Chondrocyte (in vitro differentiated cells): Measurements from ENCODE around the gene GYS1. TPM values are rescaled to one million over a fixed set of nuclear protein-coding genes. Genes with fewer than 3 reads are reported as not detected.

ENCODE experiments used
- DNase-seq: peaks from one replicate; pipeline ENCODE4 v3.0.0; 2021; ENCODE audit warnings: mixed read lengths, low spot score
- H3K27ac Mint-ChIP-seq: one replicate; pipeline ENCODE4 v1.8.0; 2021; ENCODE audit warnings: mild to moderate bottlenecking, moderate library complexity, mixed read lengths; ENCODE audit not compliant: unreplicated experiment
- H3K27me3 Mint-ChIP-seq: 2 replicates; pipeline ENCODE4 v1.8.0; 2021; ENCODE audit warnings: low read depth, mixed read lengths
- H3K36me3 Mint-ChIP-seq: 2 replicates; pipeline ENCODE4 v1.8.0; 2021; ENCODE audit warnings: low read depth, mixed read lengths
- H3K4me1 Mint-ChIP-seq: 2 replicates; pipeline ENCODE4 v1.8.0; 2021; ENCODE audit warnings: low read depth, mild to moderate bottlenecking, mixed read lengths
- H3K4me3 Mint-ChIP-seq: one replicate; pipeline ENCODE4 v1.8.0; 2021; ENCODE audit warnings: mild to moderate bottlenecking, moderate library complexity, mixed read lengths; ENCODE audit not compliant: unreplicated experiment
- H3K9me3 Mint-ChIP-seq: 2 replicates; pipeline ENCODE4 v1.8.0; 2021; ENCODE audit warnings: low read depth, mixed read lengths
- CTCF ChIP-seq: fragments of 200-600 bp; sonication (generic); IDR thresholded peaks from 2 replicates; pipeline ENCODE4 v1.5.0; 2021; ENCODE audit warnings: antibody characterized with exemption, mild to moderate bottlenecking, moderate library complexity
- total RNA-seq: library from RNA; stranded (reverse); gene quantifications from 3 replicates; pipeline ENCODE4 v1.2.1, GENCODE V29; 2021

Gene GYS1
- total RNA-seq, 1 donor from 2014 or later, result 51.1 TPM

GRCh38 chr19:48962849-48963165 lies 30.3 kb downstream of the GYS1 start:
- H3K4me3 Mint-ChIP-seq, result no peak overlapping the region
- no peak for DNase-seq
- peaks cover 57% of the 10 kb centered on the region for H3K4me1 Mint-ChIP-seq
- no peaks in the 10 kb centered on the region for H3K27me3 Mint-ChIP-seq
- no peak for TF ChIP-seq CTCF
- peak overlapping the region; percentile 96 for H3K27ac Mint-ChIP-seq
- no peaks in the 10 kb centered on the region for H3K9me3 Mint-ChIP-seq
- peaks cover 19% of the 10 kb centered on the region for H3K36me3 Mint-ChIP-seq

DNA sequence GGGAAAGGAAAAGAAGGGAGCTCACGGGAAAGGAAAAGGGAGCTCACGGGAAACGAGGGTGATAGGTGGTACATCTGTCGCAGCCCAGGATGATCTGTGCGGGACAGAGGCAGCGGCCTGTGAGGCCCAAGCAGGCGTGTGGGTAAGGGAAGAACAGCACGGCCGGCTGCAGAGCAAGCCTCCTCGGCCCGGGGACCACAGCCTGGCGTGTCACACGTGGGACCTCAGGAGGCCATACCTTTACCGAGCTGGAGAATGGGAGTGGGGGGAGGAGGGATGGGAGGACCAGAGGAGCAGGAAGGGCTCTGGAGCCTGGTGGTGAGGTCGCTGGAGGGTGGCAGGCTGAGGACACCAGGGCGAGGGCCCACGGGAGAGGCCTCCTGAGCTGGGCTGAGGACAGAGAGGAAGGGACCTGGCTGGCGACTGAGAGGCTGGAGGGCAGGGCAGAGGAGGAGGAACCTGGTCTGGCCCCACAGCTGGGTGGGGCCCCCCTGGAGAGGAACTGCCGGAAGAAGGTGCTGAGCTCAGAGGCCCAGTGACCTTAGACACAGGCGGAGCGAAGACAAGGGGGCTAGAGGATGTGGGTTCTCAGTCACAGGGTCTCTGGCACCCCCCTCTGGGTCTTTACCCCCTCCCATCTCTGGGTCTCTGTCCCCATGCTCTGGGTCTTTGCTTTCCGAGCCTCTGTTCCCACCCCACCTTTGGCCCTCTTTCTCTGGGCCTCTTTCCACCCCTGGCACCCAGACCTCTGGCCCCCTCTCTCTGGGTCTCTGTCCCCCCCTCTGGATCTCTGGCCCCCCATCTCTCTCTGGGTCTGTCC lies 30.9 kb downstream of the GYS1 start:
- Mint-ChIP-seq H3K36me3 (peaks cover 21% of the 10 kb centered on the region), H3K4me3 (no peak overlapping the region), H3K9me3 (no peaks in the 10 kb centered on the region), H3K27me3 (no peaks in the 10 kb centered on the region), H3K27ac (peak overlapping the region; percentile 96), H3K4me1 (peaks cover 51% of the 10 kb centered on the region)
- TF ChIP-seq CTCF, result no peak
- no peak for DNase-seq

- DNase-seq, result no peak
- H3K36me3 Mint-ChIP-seq, result peaks cover 20% of the 10 kb centered on the region
- H3K4me1 Mint-ChIP-seq, result peaks cover 49% of the 10 kb centered on the region
- no peak for TF ChIP-seq CTCF
- H3K4me3 Mint-ChIP-seq, result no peak overlapping the region
- H3K27ac Mint-ChIP-seq, result peak overlapping the region; percentile 96
- H3K27me3 Mint-ChIP-seq, result no peaks in the 10 kb centered on the region
- no peaks in the 10 kb centered on the region for H3K9me3 Mint-ChIP-seq
Measured at GRCh38 chr19:48961673-48962028, 31.5 kb downstream of the GYS1 start.

DNA sequence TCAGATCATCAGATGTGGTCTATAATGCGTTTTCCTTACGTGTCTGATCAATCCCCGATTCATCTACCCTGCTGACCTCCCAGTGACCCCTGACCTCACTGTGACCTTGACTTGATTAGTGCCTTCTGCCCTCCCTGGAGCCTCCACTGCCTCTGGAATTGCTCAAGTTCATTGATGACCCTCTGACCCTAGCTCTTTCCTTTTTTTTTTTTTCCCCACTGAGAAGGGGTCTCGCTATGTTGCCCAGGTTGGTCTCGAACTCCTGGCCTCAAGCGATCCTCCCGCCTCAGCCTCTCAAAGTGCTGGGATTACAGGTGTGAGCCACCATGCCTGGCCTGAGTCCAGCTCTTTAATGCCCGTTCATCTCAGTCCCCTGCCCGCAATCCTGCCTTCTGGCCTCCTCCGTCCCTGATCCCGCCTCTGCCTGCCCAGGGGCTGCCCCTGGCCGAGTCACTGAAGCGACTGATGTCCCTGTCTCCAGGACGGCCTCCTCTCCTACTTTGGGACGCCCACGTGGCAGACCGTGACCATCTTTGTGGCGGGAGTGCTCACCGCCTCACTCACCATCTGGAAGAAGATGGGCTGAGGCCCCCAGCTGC lies 32.0 kb downstream of the GYS1 start:
- Mint-ChIP-seq H3K4me1 (peaks cover 47% of the 10 kb centered on the region), H3K36me3 (peaks cover 17% of the 10 kb centered on the region), H3K4me3 (no peak overlapping the region), H3K27me3 (no peaks in the 10 kb centered on the region), H3K27ac (peak overlapping the region; percentile 96), H3K9me3 (no peaks in the 10 kb centered on the region)
- no peak for TF ChIP-seq CTCF
- peak; percentile 87 for DNase-seq

GRCh38 chr19:48959341-48960239 lies 33.5 kb downstream of the GYS1 start:
- Mint-ChIP-seq H3K27me3 (no peaks in the 10 kb centered on the region), H3K4me1 (peaks cover 49% of the 10 kb centered on the region), H3K27ac (no peak overlapping the region), H3K36me3 (peaks cover 13% of the 10 kb centered on the region), H3K4me3 (no peak overlapping the region), H3K9me3 (no peaks in the 10 kb centered on the region)
- no peak for TF ChIP-seq CTCF
- DNase-seq, result no peak
